SK-N-SH (cell line): ENCODE results near the gene ASTN2. TPM values are rescaled to one million over a fixed set of nuclear protein-coding genes. Genes with fewer than 3 reads are reported as not detected.

Experiments used
- CTCF ChIA-PET: fragments of 300-600, 350-600 bp; formaldehyde crosslinking; extraction: SDS; loops from one replicate; lab custom pipeline; 2021; lab: Yijun Ruan, JAX
- POLR2A ChIA-PET: fragments of 350-600 bp; sonication (Branson Sonifier 250); formaldehyde crosslinking; extraction: SDS; loops from one replicate; lab custom pipeline; 2020; ENCODE audit warnings: antibody characterized with exemption, inconsistent platforms; lab: Yijun Ruan, JAX
- DNase-seq: peaks from one replicate; pipeline ENCODE4 v3.0.0; 2012
- H2AFZ ChIP-seq: fragments of 200-600 bp; sonication (generic); 2 replicates; pipeline ENCODE4 v1.8.1; 2016; ENCODE audit warnings: antibody characterized with exemption, mild to moderate bottlenecking, low read depth
- H3F3A ChIP-seq: fragments of 200-600 bp; sonication (generic); replicated peaks from 2 replicates; pipeline ENCODE3; 2016; ENCODE audit warnings: antibody characterized with exemption, mild to moderate bottlenecking; ENCODE audit not compliant: insufficient read depth
- H3K27ac ChIP-seq, 2 experiments: fragments of 200-500 bp in 1 of 2; fragments of 200-600 bp in 1 of 2; sonication (Bioruptor generic) in 1 of 2; sonication (generic), shearing (Covaris generic) in 1 of 2; 2 replicates each; pipeline versions ENCODE4 v1.5.1 to v1.6.1; 2014 to 2016; ENCODE audit warnings: low read depth in 2 of 2, inconsistent platforms in 1 of 2, low read length in 1 of 2, mild to moderate bottlenecking in 1 of 2, mixed read lengths in 1 of 2
- H3K27me3 ChIP-seq: fragments of 200-600 bp; sonication (generic), shearing (Covaris generic); 2 replicates; pipeline ENCODE4 v1.6.1; 2016; ENCODE audit warnings: mixed run types; ENCODE audit not compliant: insufficient read depth
- H3K36me3 ChIP-seq, 2 experiments: fragments of 200-500 bp in 1 of 2; fragments of 200-600 bp in 1 of 2; sonication (Bioruptor generic) in 1 of 2; sonication (generic) in 1 of 2; replicated peaks in 1 of 2; 2 replicates each; pipeline versions ENCODE3 to v1.5.1; 2014 to 2016; ENCODE audit warnings: low read length in 1 of 2, mild to moderate bottlenecking in 1 of 2; ENCODE audit not compliant: insufficient read depth in 2 of 2, control insufficient read depth in 1 of 2
- H3K4me1 ChIP-seq, 2 experiments: fragments of 200-500 bp in 1 of 2; fragments of 200-600 bp in 1 of 2; sonication (Bioruptor generic) in 1 of 2; sonication (generic), shearing (Covaris generic) in 1 of 2; 2 replicates each; pipeline versions ENCODE4 v1.5.1 to v1.6.1; 2014 to 2016; ENCODE audit warnings: low read depth in 1 of 2, low read length in 1 of 2, mixed run types in 1 of 2; ENCODE audit not compliant: insufficient read depth in 2 of 2, control insufficient read depth in 1 of 2
- H3K4me2 ChIP-seq: fragments of 200-600 bp; sonication (generic), shearing (Covaris generic); 2 replicates; pipeline ENCODE4 v1.6.1; 2017; ENCODE audit warnings: mixed run types
- H3K4me3 ChIP-seq, 2 experiments: fragments of 200-500 bp in 1 of 2; fragments of 200-600 bp in 1 of 2; sonication (Bioruptor generic) in 1 of 2; sonication (generic), shearing (Covaris generic) in 1 of 2; 2 replicates each; pipeline versions ENCODE4 v1.5.1 to v1.8.1; 2014 to 2016; ENCODE audit warnings: low read depth in 2 of 2, inconsistent platforms in 1 of 2, low read length in 1 of 2, mild to moderate bottlenecking in 1 of 2, mixed read lengths in 1 of 2, moderate library complexity in 1 of 2
- H3K79me2 ChIP-seq: fragments of 200-600 bp; sonication (generic); 2 replicates; pipeline ENCODE4 v1.8.1; 2017; ENCODE audit warnings: mild to moderate bottlenecking; ENCODE audit not compliant: insufficient read depth
- H3K9ac ChIP-seq: fragments of 200-600 bp; sonication (generic); 2 replicates; pipeline ENCODE4 v1.6.1; 2017; ENCODE audit warnings: mixed run types
- H3K9me2 ChIP-seq: fragments of 200-600 bp; sonication (generic); 2 replicates; pipeline ENCODE4 v1.6.1; 2017; ENCODE audit warnings: mixed run types
- H3K9me3 ChIP-seq: fragments of 200-600 bp; sonication (generic); 2 replicates; pipeline ENCODE4 v1.6.1; 2017; ENCODE audit warnings: mixed run types, mild to moderate bottlenecking, moderate library complexity
- H4K20me1 ChIP-seq: fragments of 200-600 bp; sonication (generic); 2 replicates; pipeline ENCODE4 v1.6.1; 2017; ENCODE audit warnings: mild to moderate bottlenecking, mixed run types; ENCODE audit not compliant: insufficient read depth
- CTCF ChIP-seq: fragments of 200-600 bp; sonication (generic); IDR thresholded peaks from 2 replicates; pipeline ENCODE4 v1.6.1; 2017; ENCODE audit warnings: antibody characterized with exemption, mild to moderate bottlenecking, moderate library complexity
- ELF1 ChIP-seq: IDR thresholded peaks from 2 replicates; pipeline ENCODE4 v1.4.0; 2012
- EP300 ChIP-seq, 2 experiments: IDR thresholded peaks; 2 replicates each; pipeline versions ENCODE4 v1.4.0 to v1.6.1; 2012; ENCODE audit warnings: borderline replicate concordance in 1 of 2, low read depth in 1 of 2, low read length in 1 of 2
- FOSL2 ChIP-seq: IDR thresholded peaks from 2 replicates; pipeline ENCODE4 v1.4.0; 2012; ENCODE audit warnings: low read depth, mild to moderate bottlenecking, moderate library complexity, borderline replicate concordance
- FOXJ3 ChIP-seq: sonication (generic); formaldehyde crosslinking; IDR thresholded peaks from 2 replicates; pipeline ENCODE4 v1.5.1; 2020; ENCODE audit warnings: mild to moderate bottlenecking, missing genetic modification reagents
- MXI1 ChIP-seq: IDR thresholded peaks from 2 replicates; pipeline ENCODE4 v1.6.1; 2012; ENCODE audit warnings: mild to moderate bottlenecking, low read depth, low read length, improper control_type of control experiment
- PBX3 ChIP-seq: IDR thresholded peaks from 2 replicates; pipeline ENCODE4; 2012
- RFX5 ChIP-seq: IDR thresholded peaks from 2 replicates; pipeline ENCODE4 v1.6.1; 2012; ENCODE audit warnings: mild to moderate bottlenecking, improper control_type of control experiment, low read length
- RXRA ChIP-seq: IDR thresholded peaks from 2 replicates; pipeline ENCODE4 v1.4.0; 2012; ENCODE audit warnings: low read depth, mild to moderate bottlenecking, borderline replicate concordance
- SIN3A ChIP-seq: IDR thresholded peaks from 2 replicates; pipeline ENCODE4 v1.6.1; 2012; ENCODE audit warnings: low read depth, mild to moderate bottlenecking, low read length, moderate library complexity, borderline replicate concordance
- SMC3 ChIP-seq: IDR thresholded peaks from 2 replicates; pipeline ENCODE4 v1.6.1; 2012; ENCODE audit warnings: low read depth, low read length, improper control_type of control experiment
- TAF1 ChIP-seq: IDR thresholded peaks from 2 replicates; pipeline ENCODE4 v1.6.1; 2012; ENCODE audit warnings: low read depth, mild to moderate bottlenecking, low read length, moderate library complexity, borderline replicate concordance
- TCF12 ChIP-seq: IDR thresholded peaks from 2 replicates; pipeline ENCODE4 v1.4.0; 2012
- ZBTB33 ChIP-seq: IDR thresholded peaks from 2 replicates; pipeline ENCODE4 v1.4.0; 2012; ENCODE audit warnings: low read depth, borderline replicate concordance
- WGBS: methylation state at CpG from one replicate; pipeline ENCODE4 v1.1.6; 2017; ENCODE audit warnings: low lambda C conversion rate; 5-methylcytosine and 5-hydroxymethylcytosine counted together
- polyA plus RNA-seq, 3 experiments: library from polyadenylated mRNA; depleted of rRNA; stranded (reverse); fragments of >200 nt; gene quantifications; 2 replicates each; pipeline ENCODE4 v1.2.3, GENCODE V29; 2012
- TF ChIP-seq, protein P1 (sequence below): IDR thresholded peaks from 2 replicates; pipeline ENCODE4 v1.4.0; 2012; ENCODE audit warnings: low read depth, borderline replicate concordance

Gene ASTN2
- polyA plus RNA-seq, 1 of the 3 experiments (the other 2 are of a cell fraction) = 6.6 TPM

- TF ChIP-seq ZBTB33 (no peak), SIN3A (no peak), RXRA (no peak), ELF1 (no peak), CTCF (no peak), FOSL2 (no peak)
- TF ChIP-seq, all 33 proteins: peak for 0
Measured at GRCh38 chr9:116821633-116822229, 593.1 kb downstream of the ASTN2 start (continued).

- ChIA-PET CTCF (interaction anchor here (2.7 kb wide), 1 partner anchor 82 kb away, joined by 7 read pairs; no protein-coding TSS in a partner anchor), POLR2A (no interaction called here)
- TF ChIP-seq TCF12 = no peak
- TF ChIP-seq FOXJ3 (CRISPR knock-in tag) = no peak
- no peak for TF ChIP-seq SIN3A
- TF ChIP-seq EP300 (IDR thresholded peaks at IDR 0.05; ENCODE audit: borderline replicate concordance in 1 of 2, low read depth in 1 of 2, low read length in 1 of 2) = no peak
- no peak for TF ChIP-seq TAF1
- no peak for TF ChIP-seq RXRA
- no peak for TF ChIP-seq RFX5
- TF ChIP-seq PBX3 = no peak
- TF ChIP-seq ZBTB33 = no peak
- TF ChIP-seq SMC3 = no peak
- TF ChIP-seq, protein P1, sequence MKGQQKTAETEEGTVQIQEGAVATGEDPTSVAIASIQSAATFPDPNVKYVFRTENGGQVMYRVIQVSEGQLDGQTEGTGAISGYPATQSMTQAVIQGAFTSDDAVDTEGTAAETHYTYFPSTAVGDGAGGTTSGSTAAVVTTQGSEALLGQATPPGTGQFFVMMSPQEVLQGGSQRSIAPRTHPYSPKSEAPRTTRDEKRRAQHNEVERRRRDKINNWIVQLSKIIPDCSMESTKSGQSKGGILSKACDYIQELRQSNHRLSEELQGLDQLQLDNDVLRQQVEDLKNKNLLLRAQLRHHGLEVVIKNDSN = no peak
- no peak for TF ChIP-seq MXI1
- Histone ChIP-seq H3K4me3 (no peak overlapping the region), H4K20me1 (no peaks in the 10 kb centered on the region), H3K79me2 (no peaks in the 10 kb centered on the region), H3K9ac (no peak overlapping the region), H3K36me3 (peaks cover 0 to 1% of the 10 kb centered on the region in 2 experiments), H3K9me3 (no peaks in the 10 kb centered on the region), H3K27me3 (no peaks in the 10 kb centered on the region), H3K4me1 (no peaks in the 10 kb centered on the region; a peak in 1 of 4 replicates), H3F3A (no peaks in the 10 kb centered on the region), H3K4me2 (no peak overlapping the region), H2AFZ (no peak overlapping the region), H3K9me2 (no peaks in the 10 kb centered on the region), H3K27ac (no peak overlapping the region; a peak in 1 of 4 replicates)
- DNase-seq = no peak
- WGBS = 47% methylated on average over 1 of the region's 1 CpG
Measured at GRCh38 chr9:116819116-116819515, 595.7 kb downstream of the ASTN2 start.
